Hematopoietic multipotent progenitor cell treated with erythropoietin and hydrocortisone succinate and interleukin-3 and kit ligand, for 8 days (in vitro differentiated cells): ENCODE measurements around the gene OLFML2A.

Experiments used
- DNase-seq: peaks from one replicate; pipeline ENCODE4 v3.0.0-alpha.2; 2015

OLFML2A gene

GRCh38 chr9:124779368-124780059, 2.6 kb downstream of the OLFML2A start:
- DNase-seq = no peak

DNA sequence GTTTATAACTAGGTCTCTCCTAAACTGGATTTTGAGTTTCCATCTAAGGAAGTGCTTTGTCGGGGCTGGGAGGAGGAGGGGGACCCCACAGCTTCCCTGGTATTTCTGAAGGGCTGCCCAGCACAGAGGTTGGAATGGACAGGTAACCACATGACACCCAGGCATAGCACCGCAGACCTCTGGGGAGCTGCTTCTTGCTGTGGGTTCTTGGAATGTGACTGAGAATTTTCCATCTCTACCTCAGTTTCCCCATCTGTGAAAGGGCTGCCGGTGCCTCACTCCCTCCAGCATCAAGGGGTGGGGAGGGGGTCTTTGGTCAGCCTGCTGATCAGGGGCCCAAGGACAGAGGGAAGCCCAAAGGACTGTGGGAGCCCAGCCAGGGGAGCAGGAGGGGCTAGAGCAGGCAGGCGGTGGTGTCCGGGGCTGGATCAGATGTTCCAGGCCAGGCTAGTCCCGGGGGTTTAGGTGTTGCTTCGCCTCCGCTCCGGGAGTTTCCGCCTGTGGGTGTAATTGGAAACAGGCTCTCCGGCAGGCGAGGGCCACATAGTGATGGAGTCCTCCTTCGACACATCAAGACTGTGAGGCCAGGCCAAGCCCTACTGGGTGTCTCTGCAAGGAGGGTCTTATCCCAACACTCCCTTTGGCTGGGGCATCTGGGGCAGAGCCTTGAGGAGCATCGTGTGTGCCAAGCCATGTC, 3.3 kb downstream of the OLFML2A start:
- DNase-seq = no peak

DNA sequence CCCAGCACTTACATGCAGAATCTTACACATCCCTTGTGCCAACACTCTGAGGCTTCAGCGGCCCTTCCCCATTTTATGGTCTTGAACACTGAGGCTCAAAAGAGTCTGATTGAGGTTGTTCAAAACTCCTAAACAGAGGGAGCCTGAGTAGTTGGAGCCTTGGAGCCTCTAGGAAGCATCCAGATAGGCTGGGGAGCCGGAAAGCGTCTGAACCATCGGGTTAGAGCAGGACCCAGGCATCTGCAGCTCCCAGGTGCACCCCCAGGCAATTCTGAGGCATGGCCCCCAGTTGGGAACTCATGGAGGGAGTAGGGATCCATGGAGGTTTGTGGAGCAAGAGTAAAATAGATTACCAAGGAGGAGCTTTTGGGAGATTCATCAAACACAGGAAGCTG, 3.8 kb downstream of the OLFML2A start:
- no peak for DNase-seq

GRCh38 chr9:124781967-124782660, 5.2 kb downstream of the OLFML2A start:
- DNase-seq = no peak

DNA sequence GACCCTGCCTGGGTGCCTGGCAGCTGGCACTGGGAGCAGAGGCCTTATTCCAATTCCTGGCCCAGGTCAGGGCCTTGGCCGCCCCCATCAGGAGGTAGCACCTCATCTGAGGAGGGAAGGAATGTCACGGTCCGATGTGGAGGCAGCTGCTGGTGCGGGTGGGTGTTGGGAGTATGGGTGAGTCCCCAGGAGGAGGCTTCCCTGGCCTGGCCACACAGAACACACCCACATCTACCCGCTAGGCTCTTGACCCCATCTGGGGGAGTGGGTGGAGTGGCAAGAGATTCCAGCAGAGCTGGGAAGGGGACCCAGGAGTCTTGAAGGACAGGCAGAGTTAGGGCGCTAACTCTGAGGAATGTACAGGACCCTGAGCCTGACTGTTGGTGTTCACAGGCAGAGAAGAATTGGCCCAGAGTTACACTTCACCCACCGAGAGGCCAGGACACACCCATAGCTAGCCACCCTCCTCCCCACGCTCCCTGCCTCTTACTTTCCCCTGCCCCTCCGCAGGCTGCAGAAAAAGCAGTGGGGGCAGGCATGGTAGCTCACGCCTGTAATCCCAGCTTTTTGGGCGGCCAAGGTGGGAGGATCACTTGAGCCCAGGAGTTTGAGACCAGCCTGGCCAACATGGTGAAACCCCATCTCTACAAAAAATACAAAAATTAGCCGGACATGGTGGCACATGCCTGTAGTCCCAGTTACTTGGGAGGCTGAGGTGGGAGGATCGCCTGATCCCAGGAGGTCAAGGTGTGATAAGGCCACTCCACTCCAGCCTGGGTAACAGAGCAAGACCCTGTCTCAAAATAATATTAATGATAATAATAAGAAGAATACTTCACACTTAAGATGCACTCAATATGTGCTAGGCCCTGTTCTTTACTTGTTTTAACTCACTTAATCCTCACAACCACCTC, 6.0 kb downstream of the OLFML2A start:
- DNase-seq = no peak

- DNase-seq = no peak
Measured at GRCh38 chr9:124783830-124784229, 6.9 kb downstream of the OLFML2A start.

DNA sequence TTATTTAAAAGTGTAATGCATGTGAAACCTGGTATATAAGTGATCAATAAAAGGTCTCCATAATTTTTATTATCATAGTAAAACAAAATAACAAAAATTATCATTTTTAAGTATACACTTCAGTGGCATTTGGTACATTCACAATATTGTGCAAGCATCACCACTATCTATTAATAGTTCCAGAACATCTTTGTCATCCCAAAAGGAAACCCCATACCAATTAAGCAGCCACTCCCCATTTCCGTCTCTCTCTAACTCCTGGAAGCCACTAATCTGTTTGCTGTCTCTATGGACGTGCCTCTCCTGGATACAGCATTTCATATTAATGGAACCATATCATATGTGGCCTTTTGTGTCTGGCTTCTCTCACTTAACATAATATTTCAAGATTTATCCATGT, 7.6 kb downstream of the OLFML2A start:
- no peak for DNase-seq

GRCh38 chr9:124786881-124787573, 10.1 kb downstream of the OLFML2A start:
- DNase-seq = no peak

DNA sequence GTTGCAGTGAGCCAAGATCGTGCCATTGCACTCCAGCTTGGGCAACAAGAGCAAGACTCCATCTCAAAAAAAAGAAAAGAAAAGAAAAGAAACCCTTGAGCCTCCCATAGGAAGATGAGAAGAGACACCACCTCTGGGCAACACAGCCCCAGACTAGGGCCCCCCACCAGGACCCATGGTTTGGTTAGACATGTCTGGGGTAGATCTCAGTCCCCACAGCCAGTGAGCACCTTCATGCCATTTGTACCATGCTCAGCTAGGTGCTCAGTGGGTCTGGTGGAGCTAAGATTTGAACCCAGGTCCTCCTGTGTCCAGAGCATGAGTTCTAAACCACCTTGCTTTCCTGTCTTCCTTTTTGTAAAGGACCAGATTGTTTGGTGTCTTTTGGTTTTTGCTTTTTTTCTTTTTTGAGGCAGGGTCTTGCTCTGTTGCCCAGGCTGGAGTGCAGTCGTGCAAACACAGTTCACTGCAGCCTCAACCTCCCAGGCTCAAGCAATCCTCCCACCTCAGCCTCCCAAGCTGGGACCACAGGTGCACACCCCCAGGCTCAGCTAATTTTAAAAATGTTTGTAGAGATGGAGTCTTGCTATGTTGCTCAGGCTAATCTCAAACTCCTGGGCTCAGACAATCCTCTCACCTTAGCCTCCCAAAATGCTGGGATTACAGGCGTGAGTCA, 11.7 kb downstream of the OLFML2A start:
- DNase-seq = no peak

DNA sequence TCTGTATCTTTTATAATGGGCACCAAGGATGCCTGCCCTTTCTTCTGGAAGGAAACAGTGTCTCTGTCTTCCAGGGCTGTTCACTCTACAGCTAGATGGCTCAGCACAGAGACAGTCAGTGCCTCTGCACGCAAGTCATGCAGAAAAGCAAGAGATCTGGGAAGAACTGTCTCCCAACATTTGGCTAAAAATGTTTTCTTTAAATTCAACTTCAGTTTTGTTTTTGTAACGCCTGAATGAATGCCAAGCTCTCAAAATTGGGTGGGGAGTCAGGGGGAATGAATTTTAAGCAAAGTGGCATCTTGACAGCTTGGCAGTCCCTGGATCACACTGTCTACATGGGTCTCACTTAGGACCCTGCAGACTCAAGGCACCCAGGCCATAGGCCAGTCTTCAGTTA, 12.6 kb downstream of the OLFML2A start:
- DNase-seq = no peak

DNA sequence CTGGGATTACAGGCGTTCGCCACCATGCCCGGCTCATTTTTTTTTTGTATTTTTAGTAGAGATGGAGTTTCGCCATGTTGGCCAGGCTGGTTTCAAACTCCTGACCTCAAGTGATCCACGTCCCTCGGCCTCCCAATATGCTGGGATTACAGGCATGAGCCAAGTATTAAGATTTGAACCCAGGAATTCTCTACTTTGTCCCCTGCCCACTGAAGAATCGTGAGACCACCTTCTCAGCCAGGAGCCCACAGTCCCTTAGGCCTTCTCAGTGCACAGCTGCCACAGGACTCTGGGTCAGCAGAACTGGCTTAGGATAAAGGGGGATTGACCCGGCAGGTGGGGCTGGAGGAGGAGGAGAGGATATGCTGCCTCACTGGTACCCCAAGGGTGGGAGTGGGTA, 13.4 kb downstream of the OLFML2A start:
- DNase-seq = no peak

DNA sequence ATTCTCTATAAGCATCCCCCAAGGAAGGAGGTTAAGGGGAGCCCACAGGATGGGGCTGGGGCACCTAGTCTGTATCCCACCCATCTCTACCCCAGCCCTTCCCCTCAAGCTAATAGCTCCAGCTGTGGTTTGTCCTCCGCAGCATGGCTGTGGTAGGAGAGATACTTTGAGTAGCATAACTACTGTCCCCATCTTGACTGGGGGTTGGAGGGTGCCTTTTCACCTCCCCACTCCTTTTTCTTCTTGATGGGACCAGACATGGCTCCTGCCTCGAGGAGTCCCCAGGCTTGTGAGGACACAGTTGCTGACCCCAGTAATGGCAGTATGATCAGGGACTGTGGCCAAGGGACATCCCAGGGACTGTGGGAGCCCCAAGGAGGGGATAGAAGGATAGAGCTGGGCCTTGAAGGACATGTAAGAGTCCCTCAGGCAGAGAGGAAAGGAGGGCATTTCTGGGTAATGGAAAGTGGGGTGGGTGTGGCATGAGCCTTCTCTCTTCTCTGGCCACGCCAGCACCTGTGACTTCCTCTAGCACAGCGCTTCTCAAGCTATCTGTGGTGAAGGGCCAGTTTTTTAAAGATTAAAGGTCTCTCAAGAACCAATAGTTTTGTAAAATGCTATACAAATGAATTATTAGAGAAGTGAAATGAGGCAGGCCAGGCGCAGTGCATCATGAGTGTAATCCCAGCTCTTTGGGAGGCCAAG, 14.0 kb downstream of the OLFML2A start:
- no peak for DNase-seq

DNA sequence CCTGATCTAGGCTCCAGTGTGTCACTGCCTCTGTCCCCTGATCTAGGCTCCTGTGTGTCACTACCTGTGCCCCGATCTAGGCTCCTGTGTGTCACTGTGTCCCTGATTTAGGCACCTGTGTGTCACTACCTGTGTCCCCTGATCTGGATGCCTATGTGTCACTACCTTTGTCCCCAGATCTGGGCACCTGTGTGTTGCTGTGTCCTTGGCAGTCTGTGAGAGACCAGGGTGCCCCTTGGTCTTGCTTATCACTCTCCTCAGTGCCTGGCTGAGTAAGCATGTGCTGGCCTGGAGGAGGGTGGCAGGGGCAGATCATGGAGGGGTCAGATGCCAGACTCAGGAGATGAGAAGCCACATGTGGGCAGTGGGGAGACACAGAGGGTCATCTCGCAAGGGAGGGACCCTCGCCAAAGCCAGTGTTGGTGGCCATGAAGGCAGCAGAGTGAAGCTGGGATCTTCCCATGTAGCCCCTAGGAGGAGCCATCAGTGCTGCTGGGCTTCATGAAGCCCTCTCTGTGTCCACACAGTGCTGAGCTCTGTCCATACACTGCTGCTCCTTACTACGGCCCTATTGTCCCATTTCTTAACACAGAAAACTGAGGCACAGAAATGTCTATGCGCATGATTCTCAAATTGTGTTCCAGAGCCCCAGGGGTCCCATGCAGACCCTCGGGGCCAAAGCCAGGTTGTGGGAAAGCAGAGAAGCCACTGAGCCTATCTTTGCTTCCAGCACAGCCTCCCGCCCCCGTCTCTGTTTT, 15.5 kb downstream of the OLFML2A start:
- DNase-seq = no peak

DNA sequence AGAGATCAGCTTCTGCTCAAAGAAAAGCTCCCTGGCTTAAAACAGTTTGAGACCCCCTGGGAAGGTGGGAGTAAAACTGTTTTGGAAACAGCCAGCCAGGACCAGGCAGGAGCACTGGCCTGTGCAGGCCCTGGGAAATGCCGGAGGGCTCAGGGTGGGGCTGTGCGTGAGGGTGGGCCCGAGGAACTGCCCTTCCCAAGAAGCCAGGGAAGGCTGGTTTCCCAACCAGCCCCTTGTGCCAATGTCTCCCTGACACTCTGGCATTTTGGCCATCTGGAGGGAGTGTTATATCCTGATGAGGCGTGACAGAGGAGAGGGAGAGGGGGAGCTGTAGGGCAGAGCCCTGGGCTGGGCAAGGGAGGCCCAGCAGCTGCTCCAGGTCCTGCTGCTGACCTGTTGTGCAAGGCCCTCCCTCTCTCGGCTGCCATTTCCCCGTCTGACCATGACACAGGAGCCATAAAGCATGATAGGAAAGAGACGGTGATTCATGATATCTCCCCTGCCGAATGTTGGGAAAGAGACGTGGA, 16.1 kb downstream of the OLFML2A start:
- no peak for DNase-seq

GRCh38 chr9:124794902-124795491, 18.1 kb downstream of the OLFML2A start:
- DNase-seq = no peak

- no peak for DNase-seq
Measured at GRCh38 chr9:124795881-124796431, 19.0 kb downstream of the OLFML2A start.

DNA sequence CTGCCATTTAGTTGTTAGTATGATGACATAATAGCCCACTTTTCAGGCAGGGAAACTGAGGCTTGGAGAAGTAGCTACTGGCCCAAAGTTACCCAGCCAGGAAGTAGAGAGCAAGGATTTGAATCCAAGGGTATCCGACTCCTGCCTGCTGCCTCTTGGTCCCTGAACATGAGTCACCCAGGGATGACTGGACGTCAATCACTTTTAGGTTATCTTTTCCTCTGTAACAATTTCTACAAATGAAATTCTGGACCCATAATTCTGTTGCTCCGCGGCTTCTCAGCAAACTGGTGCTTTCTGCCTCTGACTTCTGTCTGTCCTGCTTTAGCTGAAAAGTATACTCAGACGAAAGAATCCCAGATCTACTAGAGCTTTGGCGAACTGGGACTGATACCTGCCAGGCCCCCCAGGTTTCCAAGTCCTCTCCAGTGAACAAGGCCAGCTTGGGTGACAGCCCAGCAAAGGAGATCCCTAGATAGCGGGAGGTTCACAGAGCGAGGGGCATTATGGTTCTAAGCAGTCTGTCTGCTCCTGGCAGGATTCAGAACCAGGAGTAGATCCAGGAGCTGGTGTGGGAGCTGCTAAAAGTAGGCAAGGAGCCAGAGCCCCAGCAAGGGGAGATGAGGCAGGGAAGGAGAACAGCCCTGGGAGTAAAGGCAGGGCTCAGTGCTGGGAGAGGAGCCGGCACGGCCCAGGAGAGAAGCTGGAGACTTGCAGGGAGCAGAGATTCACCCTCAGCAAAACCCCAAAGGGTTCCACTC, 20.6 kb downstream of the OLFML2A start:
- no peak for DNase-seq

GRCh38 chr9:124799274-124800006, 22.5 kb downstream of the OLFML2A start:
- no peak for DNase-seq
